Epithelial cell of proximal tubule (primary cell): Measurements from ENCODE around the gene C19orf53. TPM values are rescaled to one million over a fixed set of nuclear protein-coding genes. Genes with fewer than 3 reads are reported as not detected.

Source experiments
- DNase-seq: peaks from one replicate; pipeline ENCODE4 v3.0.0-alpha.2; 2011; ENCODE audit warnings: low read depth
- H3K4me3 ChIP-seq: 2 replicates; pipeline ENCODE4 v1.5.1; 2011; ENCODE audit warnings: low read depth, mild to moderate bottlenecking, low read length
- total RNA-seq: library from RNA; depleted of rRNA; stranded (reverse); fragments of >200 nt; gene quantifications from 2 replicates; pipeline ENCODE4 v1.2.3, GENCODE V29; 2015
- TF ChIP-seq, protein P1 (sequence below): conservative IDR thresholded peaks from 2 replicates; pipeline ENCODE4 v1.5.1; 2012; ENCODE audit warnings: low read depth, mild to moderate bottlenecking, low read length

The C19orf53 gene
- 197 and 200 TPM in 2 replicates for total RNA-seq

DNA sequence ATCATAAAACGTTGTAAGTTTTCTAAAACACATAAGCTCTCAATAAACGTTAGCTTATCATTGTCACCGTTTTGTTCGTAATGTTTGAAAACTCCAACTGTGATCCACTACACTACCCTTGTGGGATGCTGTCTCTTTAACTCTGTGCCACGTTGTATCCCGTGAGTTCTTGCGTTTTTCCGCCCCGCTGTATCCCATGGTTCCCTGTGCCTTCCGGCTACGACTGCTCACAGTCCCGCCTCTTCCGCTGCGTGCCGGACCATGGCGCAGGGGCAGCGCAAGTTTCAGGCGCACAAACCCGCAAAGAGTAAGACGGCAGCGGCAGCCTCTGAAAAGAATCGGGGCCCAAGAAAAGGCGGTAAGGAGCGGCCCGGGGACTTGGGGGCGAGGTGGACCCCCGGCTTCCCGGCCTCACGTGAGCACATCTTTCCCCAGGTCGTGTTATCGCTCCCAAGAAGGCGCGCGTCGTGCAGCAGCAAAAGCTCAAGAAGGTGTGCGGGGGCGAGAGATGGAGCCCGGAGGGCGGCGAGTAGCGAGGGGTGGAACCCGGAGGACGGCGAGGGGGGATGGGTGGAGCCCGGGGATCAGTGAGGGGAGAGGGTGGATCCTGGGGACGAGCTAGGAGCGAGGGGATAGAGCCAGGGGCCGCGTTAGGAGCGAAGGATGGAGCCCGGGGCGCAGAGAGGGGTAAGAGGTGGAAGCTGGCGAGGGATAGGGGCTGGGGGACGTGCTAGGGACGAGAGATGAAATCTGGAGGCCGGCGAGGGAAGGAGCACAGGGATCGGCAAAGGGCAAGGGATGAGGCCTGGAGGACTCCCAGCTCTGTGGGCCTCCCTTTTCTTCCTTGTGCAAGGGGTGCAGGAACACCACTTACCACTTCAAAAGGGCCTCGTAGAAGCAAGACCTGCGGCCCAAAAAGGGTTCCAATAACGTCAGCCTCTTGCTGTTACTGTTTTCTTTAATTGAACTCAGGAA is at the start of gene C19orf53:
Gene C19orf53, plus strand, starts transcription at position 240 of the 975 bp plus-strand sequence. Its CDS starts 22 bp downstream, at position 262.
- TF ChIP-seq, protein P1, sequence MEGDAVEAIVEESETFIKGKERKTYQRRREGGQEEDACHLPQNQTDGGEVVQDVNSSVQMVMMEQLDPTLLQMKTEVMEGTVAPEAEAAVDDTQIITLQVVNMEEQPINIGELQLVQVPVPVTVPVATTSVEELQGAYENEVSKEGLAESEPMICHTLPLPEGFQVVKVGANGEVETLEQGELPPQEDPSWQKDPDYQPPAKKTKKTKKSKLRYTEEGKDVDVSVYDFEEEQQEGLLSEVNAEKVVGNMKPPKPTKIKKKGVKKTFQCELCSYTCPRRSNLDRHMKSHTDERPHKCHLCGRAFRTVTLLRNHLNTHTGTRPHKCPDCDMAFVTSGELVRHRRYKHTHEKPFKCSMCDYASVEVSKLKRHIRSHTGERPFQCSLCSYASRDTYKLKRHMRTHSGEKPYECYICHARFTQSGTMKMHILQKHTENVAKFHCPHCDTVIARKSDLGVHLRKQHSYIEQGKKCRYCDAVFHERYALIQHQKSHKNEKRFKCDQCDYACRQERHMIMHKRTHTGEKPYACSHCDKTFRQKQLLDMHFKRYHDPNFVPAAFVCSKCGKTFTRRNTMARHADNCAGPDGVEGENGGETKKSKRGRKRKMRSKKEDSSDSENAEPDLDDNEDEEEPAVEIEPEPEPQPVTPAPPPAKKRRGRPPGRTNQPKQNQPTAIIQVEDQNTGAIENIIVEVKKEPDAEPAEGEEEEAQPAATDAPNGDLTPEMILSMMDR, result no peak
- no peak for DNase-seq
- peak within 1 kb of the TSS; percentile 96 for H3K4me3 ChIP-seq

DNA sequence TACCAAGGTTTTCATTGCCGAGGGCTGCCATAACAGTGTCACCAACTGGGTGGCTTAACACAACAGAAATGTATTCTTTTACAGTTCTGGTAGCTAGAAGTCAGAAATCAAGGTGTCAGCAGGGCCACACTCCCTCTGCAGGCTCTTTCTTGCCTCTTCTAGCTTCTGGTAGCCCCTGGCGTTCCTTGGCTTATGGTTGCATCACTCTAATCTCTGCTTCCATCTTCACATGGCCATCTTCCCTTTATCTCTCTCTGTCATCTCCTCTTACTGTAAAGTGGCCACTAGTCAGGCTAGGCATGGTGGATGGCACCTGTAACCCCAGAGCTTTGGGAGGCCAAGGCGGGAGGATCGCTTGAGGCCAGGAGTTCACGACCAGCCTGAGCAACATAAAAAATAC is 47.9 kb upstream of the C19orf53 start:
- no peak overlapping the region for H3K4me3 ChIP-seq
- DNase-seq, result no peak
- TF ChIP-seq, protein P1, result no peak

DNA sequence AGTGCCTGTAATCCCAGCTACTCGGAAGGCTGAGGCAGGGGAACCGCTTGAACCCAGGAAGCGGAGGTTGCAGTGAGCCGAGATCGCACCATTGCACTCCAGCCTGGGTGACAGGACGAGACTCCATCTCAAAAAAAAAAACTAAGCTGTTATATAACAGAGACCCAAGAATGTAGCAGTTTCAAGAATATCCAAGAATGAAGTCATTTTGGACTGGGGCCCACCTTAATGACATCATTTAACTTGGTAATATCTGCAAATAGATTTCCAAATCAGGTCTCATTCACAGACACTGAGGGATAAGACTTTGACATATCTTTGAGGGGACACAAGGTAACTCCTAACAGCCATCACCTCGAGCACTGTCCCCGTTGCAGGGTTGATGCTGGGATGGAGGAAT is 46.5 kb upstream of the C19orf53 start:
- TF ChIP-seq, protein P1, result no peak
- DNase-seq, result no peak
- H3K4me3 ChIP-seq, result no peak overlapping the region

DNA sequence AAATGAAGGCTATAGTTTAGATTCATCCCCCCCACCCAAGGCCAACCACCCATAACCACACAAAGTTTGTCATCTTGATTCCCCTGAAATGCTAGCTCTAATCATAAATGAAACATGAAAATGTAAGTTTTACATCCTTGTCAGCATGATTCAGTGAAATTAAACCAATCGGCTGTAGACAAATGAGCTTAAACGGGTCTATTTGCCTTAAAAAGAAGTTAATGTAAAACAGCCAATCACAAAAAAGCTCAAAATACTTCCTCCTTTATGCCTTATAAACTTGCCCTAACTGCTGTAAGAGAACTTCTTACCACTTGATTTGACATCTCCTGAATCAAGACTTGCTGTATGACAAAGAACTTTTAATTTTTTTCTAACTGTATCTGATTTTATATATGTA is 44.4 kb upstream of the C19orf53 start:
- DNase-seq, result no peak
- H3K4me3 ChIP-seq, result no peak overlapping the region
- TF ChIP-seq, protein P1, result no peak

DNA sequence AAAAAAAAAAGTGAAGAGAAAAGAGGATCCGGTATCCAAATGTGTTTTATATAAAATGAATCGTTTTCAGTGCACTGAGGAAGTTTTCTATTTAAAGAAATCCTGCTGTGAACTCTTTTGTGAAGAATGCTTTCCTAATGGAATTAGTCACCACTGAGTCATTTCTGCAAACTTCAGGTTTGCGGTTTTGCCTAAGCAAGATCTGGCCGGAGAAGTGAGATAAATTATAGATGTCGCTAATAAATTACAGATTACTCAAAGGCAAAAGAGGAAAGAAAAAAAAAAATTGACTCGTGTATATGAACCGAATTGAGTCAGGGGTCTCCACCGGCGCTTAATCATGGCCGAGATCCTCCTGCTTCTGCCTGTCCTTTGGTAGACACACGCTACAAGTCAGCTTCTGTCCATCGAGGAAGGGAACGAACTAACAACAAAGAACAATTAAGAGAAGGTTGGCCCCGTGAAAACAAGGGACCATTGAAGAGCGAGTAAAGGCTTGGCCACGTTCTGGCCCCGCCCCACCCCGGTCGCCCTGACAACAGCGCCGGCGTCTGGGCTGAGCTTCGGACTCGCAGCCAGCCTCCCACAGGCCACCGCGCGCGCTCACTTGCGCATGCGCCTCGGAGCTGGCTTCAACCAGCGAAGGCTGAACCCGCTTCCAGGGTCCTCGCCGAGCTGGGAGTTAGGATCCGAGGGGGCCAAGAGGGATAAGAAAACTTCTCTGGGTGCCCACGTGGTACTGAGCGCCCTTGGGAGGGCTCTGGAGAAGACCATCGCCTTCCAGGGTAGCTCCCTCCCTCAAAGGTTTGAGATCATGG is 42.9 kb upstream of the C19orf53 start:
- DNase-seq, result peak; percentile 95
- TF ChIP-seq, protein P1, result no peak
- peak overlapping the region; percentile 61 for H3K4me3 ChIP-seq

DNA sequence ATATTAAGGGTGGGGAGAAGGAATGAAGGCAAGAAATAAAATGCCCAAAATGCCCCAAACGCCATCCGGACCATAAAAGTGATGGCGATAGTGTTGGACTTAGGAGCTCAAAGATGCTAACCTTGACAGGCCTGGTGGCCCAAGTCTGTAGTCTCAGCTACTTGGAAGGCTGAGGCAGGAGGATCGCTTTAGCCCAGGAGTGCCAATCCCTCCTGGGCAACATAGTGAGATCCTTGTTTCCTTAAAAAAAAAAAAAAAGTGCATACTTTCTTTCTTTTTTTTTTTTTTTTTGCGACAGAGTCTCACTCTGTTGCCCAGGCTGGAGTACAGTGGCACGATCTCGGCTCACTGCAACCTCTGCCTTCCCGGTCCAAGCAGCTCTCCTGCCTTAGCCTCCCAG is 41.9 kb upstream of the C19orf53 start:
- no peak for DNase-seq
- H3K4me3 ChIP-seq, result peak overlapping the region; percentile 61
- TF ChIP-seq, protein P1, result no peak
